SK-N-SH treated with all-trans-retinoic acid at 6 μM for 48 hours (cell line): ENCODE results near the gene TCEA2.

Experiments used
- ATAC-seq: fragments of 200-7000 bp; cut with Tn5 transposase; 3 replicates; pipeline ENCODE4 v1.9.1; 2020; ENCODE audit warnings: mild to moderate bottlenecking, moderate library complexity
- BACH2 ChIP-seq: fragments of 250-450 bp; sonication (Bioruptor Pico); IDR thresholded peaks from 2 replicates; pipeline ENCODE4 v1.9.0; 2021; ENCODE audit warnings: mild to moderate bottlenecking, borderline replicate concordance
- CSDC2 ChIP-seq: fragments of 250-450 bp; sonication (Bioruptor Pico); IDR thresholded peaks from 2 replicates; pipeline ENCODE4 v1.5.0; 2020; ENCODE audit warnings: mild to moderate bottlenecking, moderate library complexity
- ESRRG ChIP-seq: fragments of 250-450 bp; sonication (Bioruptor Pico); IDR thresholded peaks from 2 replicates; pipeline ENCODE4 v1.6.1; 2021; ENCODE audit warnings: mild to moderate bottlenecking
- GLIS3 ChIP-seq: fragments of 250-450 bp; sonication (Bioruptor Pico); IDR thresholded peaks from 2 replicates; pipeline ENCODE4 v1.5.0; 2020; ENCODE audit warnings: mild to moderate bottlenecking, moderate library complexity
- ISL1 ChIP-seq: fragments of 250-450 bp; sonication (Bioruptor Pico); IDR thresholded peaks from 2 replicates; pipeline ENCODE4 v2.1.2; 2022; ENCODE audit warnings: mild to moderate bottlenecking, moderate library complexity
- OSR1 ChIP-seq: fragments of 250-450 bp; sonication (Bioruptor Pico); IDR thresholded peaks from 2 replicates; pipeline ENCODE4 v1.8.0; 2022; ENCODE audit warnings: moderate library complexity, mild to moderate bottlenecking, inconsistent platforms
- PPARA ChIP-seq: fragments of 250-450 bp; sonication (Bioruptor Pico); IDR thresholded peaks from 2 replicates; pipeline ENCODE4 v1.5.0; 2020; ENCODE audit warnings: mild to moderate bottlenecking, borderline replicate concordance
- RARB ChIP-seq: fragments of 250-450 bp; sonication (Bioruptor Pico); IDR thresholded peaks from 2 replicates; pipeline ENCODE4 v1.8.0; 2021; ENCODE audit warnings: mild to moderate bottlenecking, moderate library complexity
- SNAI2 ChIP-seq: fragments of 250-450 bp; sonication (Bioruptor Pico); IDR thresholded peaks from 2 replicates; pipeline ENCODE4 v1.5.0; 2020; ENCODE audit warnings: mild to moderate bottlenecking, moderate library complexity
- TCF4 ChIP-seq: fragments of 250-450 bp; sonication (Bioruptor Pico); IDR thresholded peaks from 2 replicates; pipeline ENCODE4 v1.8.0; 2021; ENCODE audit warnings: mild to moderate bottlenecking, moderate library complexity, borderline replicate concordance
- TOX ChIP-seq: fragments of 250-450 bp; sonication (Bioruptor Pico); IDR thresholded peaks from 2 replicates; pipeline ENCODE4 v1.8.0; 2021; ENCODE audit warnings: mild to moderate bottlenecking, moderate library complexity, borderline replicate concordance
- ZC3H10 ChIP-seq: fragments of 250-450 bp; sonication (Bioruptor Pico); IDR thresholded peaks from 2 replicates; pipeline ENCODE4 v1.5.1; 2021; ENCODE audit warnings: mild to moderate bottlenecking, moderate library complexity
- ZFP3 ChIP-seq: fragments of 250-450 bp; sonication (Bioruptor Pico); IDR thresholded peaks from 2 replicates; pipeline ENCODE4 v1.5.0; 2020; ENCODE audit warnings: mild to moderate bottlenecking, moderate library complexity
- ZFP30 ChIP-seq: fragments of 450-650 bp; formaldehyde crosslinking; IDR thresholded peaks from 2 replicates; pipeline ENCODE4 v1.5.0; 2022; ENCODE audit warnings: mild to moderate bottlenecking, moderate library complexity
- ZNF565 ChIP-seq: fragments of 450-650 bp; formaldehyde crosslinking; conservative IDR thresholded peaks from 2 replicates; pipeline ENCODE4 v1.5.0; 2020; ENCODE audit warnings: low read depth, mild to moderate bottlenecking, moderate library complexity
- ZNF8 ChIP-seq: fragments of 450-650 bp; formaldehyde crosslinking; IDR thresholded peaks from 2 replicates; pipeline ENCODE4 v1.5.0; 2020; ENCODE audit warnings: mild to moderate bottlenecking, moderate library complexity
- TF ChIP-seq, protein P1 (sequence below): fragments of 250-450 bp; sonication (Bioruptor Pico); IDR thresholded peaks from 2 replicates; pipeline ENCODE4 v1.5.1; 2021; ENCODE audit warnings: mild to moderate bottlenecking, moderate library complexity
- TF ChIP-seq, protein P2 (sequence below): fragments of 250-450 bp; sonication (Bioruptor Pico); IDR thresholded peaks from 2 replicates; pipeline ENCODE4 v1.8.0; 2020; ENCODE audit warnings: mild to moderate bottlenecking, moderate library complexity, borderline replicate concordance
- TF ChIP-seq, protein P3 (sequence below): fragments of 250-450 bp; sonication (Bioruptor Pico); IDR thresholded peaks from 2 replicates; pipeline ENCODE4 v1.8.0; 2021; ENCODE audit warnings: low read depth, mild to moderate bottlenecking, moderate library complexity, borderline replicate concordance
- TF ChIP-seq, protein P4 (sequence below): fragments of 250-450 bp; sonication (Bioruptor Pico); IDR thresholded peaks from 2 replicates; pipeline ENCODE4 v1.5.0; 2020; ENCODE audit warnings: mild to moderate bottlenecking, moderate library complexity
- TF ChIP-seq, protein P5 (sequence below): fragments of 250-450 bp; sonication (Bioruptor Pico); IDR thresholded peaks from 2 replicates; pipeline ENCODE4 v1.5.1; 2020; ENCODE audit warnings: low read depth, mild to moderate bottlenecking, moderate library complexity

TCEA2 gene

DNA sequence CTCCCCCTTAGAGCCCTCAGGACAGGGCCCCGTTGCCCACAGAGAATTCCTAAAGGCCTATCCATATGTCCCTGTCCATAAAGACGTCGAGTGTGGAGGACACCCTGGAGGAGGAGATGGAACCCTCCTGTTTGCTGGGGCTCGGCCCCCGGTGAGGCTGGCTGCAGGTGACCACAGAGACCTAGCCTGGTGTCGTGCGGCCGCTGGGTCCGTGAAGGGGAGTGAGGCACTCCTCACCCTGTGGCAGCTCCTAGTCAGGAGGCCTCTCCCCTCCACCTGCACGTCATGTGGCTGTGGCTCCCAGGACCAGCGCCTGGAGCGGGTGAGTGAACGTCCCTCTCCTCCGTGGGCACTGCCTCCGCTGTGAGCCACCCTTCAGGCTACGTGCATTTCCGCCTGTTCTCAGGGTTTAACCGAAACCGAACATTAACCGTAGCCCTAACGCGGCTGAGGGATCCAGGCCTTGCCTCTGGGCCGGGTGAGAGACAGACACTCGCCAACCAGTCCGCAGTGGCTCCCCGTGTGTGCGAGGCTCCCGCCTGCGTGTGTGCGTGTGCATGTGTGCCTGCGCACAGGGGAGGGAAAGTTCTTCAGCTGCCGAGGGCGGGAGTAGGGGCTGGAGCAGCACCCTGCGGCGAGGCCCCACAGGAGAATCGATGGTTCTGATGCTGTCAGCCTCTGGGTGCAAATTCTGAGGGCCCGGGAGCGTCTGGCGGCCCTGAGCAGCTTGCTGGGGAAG lies 5.9 kb upstream of the TCEA2 start:
- ATAC-seq, result no peak
- no peak for TF ChIP-seq ZFP3 (CRISPR knock-in tag)
- TF ChIP-seq GLIS3, result no peak
- TF ChIP-seq, protein P1, sequence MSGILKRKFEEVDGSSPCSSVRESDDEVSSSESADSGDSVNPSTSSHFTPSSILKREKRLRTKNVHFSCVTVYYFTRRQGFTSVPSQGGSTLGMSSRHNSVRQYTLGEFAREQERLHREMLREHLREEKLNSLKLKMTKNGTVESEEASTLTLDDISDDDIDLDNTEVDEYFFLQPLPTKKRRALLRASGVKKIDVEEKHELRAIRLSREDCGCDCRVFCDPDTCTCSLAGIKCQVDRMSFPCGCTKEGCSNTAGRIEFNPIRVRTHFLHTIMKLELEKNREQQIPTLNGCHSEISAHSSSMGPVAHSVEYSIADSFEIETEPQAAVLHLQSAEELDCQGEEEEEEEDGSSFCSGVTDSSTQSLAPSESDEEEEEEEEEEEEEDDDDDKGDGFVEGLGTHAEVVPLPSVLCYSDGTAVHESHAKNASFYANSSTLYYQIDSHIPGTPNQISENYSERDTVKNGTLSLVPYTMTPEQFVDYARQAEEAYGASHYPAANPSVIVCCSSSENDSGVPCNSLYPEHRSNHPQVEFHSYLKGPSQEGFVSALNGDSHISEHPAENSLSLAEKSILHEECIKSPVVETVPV, result no peak
- TF ChIP-seq OSR1 (CRISPR knock-in tag), result no peak
- TF ChIP-seq, all 23 proteins: peak for 0

DNA sequence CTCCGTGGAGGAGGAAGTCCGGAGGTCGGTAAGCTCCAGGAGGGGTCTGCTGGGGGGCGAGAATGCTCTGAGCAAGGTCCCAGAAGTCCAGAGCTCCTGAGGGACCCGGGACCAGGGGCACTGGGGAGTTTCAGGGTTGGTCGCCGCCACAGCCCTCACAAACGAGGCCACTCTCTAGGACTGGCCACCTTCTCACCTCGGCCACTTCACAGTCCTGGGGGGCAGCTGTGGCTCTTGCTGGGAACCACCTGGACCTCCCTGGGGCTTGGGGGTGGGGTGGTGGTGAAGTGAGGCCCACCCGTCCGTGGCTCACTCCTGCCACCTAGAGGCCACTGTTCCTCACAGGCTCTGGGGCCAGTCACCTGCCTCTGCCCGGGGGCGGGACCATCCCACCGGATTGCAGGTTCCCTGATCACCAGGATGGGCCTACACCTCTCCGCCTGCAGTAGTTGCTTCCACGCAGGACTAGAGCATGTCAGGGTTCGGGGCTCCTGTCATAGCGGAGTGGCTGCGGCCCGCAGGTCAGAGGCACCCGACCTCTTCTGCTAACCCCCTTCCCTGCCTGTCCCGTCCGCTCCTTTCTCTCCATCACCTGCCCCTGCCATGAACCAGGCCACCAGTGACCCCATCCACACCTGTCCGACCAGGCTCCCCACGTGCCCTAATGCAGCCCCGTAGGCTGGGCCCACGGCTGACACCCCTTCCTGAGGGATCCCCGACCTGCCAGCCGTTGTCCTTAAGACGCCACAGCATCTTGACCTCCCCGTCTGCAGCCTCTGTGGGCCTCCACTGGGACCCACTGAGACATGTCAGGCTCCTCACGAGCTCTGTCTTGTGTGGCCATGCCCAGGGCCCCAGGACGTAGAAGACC lies 5.1 kb upstream of the TCEA2 start:
- TF ChIP-seq ESRRG (CRISPR knock-in tag) (no peak), TCF4 (CRISPR knock-in tag) (no peak), OSR1 (CRISPR knock-in tag) (no peak), TOX (CRISPR knock-in tag) (no peak), SNAI2 (CRISPR knock-in tag) (no peak), ZC3H10 (CRISPR knock-in tag) (no peak), BACH2 (no peak), ZFP30 (CRISPR knock-in tag) (no peak), ZNF8 (CRISPR knock-in tag) (no peak), PPARA (CRISPR knock-in tag) (no peak), ZFP3 (CRISPR knock-in tag) (no peak), GLIS3 (no peak)
- TF ChIP-seq, protein P2, sequence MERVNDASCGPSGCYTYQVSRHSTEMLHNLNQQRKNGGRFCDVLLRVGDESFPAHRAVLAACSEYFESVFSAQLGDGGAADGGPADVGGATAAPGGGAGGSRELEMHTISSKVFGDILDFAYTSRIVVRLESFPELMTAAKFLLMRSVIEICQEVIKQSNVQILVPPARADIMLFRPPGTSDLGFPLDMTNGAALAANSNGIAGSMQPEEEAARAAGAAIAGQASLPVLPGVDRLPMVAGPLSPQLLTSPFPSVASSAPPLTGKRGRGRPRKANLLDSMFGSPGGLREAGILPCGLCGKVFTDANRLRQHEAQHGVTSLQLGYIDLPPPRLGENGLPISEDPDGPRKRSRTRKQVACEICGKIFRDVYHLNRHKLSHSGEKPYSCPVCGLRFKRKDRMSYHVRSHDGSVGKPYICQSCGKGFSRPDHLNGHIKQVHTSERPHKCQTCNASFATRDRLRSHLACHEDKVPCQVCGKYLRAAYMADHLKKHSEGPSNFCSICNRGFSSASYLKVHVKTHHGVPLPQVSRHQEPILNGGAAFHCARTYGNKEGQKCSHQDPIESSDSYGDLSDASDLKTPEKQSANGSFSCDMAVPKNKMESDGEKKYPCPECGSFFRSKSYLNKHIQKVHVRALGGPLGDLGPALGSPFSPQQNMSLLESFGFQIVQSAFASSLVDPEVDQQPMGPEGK (CRISPR knock-in tag), result no peak
- TF ChIP-seq, protein P3, sequence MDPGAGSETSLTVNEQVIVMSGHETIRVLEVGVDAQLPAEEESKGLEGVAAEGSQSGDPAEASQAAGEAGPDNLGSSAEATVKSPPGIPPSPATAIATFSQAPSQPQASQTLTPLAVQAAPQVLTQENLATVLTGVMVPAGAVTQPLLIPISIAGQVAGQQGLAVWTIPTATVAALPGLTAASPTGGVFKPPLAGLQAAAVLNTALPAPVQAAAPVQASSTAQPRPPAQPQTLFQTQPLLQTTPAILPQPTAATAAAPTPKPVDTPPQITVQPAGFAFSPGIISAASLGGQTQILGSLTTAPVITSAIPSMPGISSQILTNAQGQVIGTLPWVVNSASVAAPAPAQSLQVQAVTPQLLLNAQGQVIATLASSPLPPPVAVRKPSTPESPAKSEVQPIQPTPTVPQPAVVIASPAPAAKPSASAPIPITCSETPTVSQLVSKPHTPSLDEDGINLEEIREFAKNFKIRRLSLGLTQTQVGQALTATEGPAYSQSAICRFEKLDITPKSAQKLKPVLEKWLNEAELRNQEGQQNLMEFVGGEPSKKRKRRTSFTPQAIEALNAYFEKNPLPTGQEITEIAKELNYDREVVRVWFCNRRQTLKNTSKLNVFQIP (CRISPR knock-in tag), result no peak
- TF ChIP-seq, protein P4, sequence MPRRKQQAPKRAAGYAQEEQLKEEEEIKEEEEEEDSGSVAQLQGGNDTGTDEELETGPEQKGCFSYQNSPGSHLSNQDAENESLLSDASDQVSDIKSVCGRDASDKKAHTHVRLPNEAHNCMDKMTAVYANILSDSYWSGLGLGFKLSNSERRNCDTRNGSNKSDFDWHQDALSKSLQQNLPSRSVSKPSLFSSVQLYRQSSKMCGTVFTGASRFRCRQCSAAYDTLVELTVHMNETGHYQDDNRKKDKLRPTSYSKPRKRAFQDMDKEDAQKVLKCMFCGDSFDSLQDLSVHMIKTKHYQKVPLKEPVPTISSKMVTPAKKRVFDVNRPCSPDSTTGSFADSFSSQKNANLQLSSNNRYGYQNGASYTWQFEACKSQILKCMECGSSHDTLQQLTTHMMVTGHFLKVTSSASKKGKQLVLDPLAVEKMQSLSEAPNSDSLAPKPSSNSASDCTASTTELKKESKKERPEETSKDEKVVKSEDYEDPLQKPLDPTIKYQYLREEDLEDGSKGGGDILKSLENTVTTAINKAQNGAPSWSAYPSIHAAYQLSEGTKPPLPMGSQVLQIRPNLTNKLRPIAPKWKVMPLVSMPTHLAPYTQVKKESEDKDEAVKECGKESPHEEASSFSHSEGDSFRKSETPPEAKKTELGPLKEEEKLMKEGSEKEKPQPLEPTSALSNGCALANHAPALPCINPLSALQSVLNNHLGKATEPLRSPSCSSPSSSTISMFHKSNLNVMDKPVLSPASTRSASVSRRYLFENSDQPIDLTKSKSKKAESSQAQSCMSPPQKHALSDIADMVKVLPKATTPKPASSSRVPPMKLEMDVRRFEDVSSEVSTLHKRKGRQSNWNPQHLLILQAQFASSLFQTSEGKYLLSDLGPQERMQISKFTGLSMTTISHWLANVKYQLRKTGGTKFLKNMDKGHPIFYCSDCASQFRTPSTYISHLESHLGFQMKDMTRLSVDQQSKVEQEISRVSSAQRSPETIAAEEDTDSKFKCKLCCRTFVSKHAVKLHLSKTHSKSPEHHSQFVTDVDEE (CRISPR knock-in tag), result no peak
- peak; percentile 83 for ATAC-seq

DNA sequence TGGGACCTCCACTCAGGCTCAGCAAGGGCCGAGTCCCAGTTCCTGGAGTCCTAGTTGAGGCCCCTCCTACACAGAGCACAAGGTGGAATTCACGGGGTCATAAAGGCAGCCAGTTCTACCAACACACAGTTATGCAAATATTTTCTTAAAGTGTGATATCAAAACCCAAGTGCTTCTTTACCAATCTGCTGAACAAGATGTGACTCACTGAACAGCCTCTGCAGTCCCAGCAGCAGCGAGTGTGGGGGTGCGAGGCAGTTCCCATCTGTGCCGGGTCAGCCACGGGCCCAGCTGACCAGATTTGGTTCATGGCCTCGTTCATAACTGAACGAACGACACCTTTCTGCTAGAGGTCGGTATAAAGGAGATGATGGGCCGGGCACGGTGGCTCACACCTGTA lies 4.5 kb upstream of the TCEA2 start:
- ATAC-seq, result no peak
- TF ChIP-seq ZNF8 (CRISPR knock-in tag) (no peak), SNAI2 (CRISPR knock-in tag) (no peak), TCF4 (CRISPR knock-in tag) (no peak), RARB (CRISPR knock-in tag) (no peak), ZFP30 (CRISPR knock-in tag) (no peak), TOX (CRISPR knock-in tag) (no peak), CSDC2 (no peak), ISL1 (CRISPR knock-in tag) (no peak), ESRRG (CRISPR knock-in tag) (no peak), ZC3H10 (CRISPR knock-in tag) (no peak), ZNF565 (CRISPR knock-in tag) (no peak)
- TF ChIP-seq, protein P4 (CRISPR knock-in tag), result no peak
- TF ChIP-seq, protein P5, sequence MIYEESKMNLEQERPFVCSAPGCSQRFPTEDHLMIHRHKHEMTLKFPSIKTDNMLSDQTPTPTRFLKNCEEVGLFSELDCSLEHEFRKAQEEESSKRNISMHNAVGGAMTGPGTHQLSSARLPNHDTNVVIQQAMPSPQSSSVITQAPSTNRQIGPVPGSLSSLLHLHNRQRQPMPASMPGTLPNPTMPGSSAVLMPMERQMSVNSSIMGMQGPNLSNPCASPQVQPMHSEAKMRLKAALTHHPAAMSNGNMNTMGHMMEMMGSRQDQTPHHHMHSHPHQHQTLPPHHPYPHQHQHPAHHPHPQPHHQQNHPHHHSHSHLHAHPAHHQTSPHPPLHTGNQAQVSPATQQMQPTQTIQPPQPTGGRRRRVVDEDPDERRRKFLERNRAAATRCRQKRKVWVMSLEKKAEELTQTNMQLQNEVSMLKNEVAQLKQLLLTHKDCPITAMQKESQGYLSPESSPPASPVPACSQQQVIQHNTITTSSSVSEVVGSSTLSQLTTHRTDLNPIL (CRISPR knock-in tag), result no peak
- TF ChIP-seq, protein P2 (CRISPR knock-in tag), result no peak
